Ramos (cell line): ENCODE measurements around the gene PPARA.

Experiments
- in situ Hi-C: fragments of 300-500 bp; cut with MboI; formaldehyde crosslinking; loops from one replicate; pipeline ENCODE4 v1.14.3; 2022; ENCODE audit warnings: low sequenced_read_pairs; ENCODE audit not compliant: unreplicated experiment

Gene PPARA

GRCh38 chr22:46237453-46238124 lies 87.3 kb downstream of the PPARA start:
- in situ Hi-C loops: no loop called here

GRCh38 chr22:46238541-46238940 lies 88.2 kb downstream of the PPARA start:
- in situ Hi-C loops: no loop called here

GRCh38 chr22:46239261-46240048 lies 89.1 kb downstream of the PPARA start:
- in situ Hi-C loops: no loop called here

GRCh38 chr22:46240073-46240472 lies 89.7 kb downstream of the PPARA start:
- in situ Hi-C loops: no loop called here

- in situ Hi-C loops: no loop called here
Observed at GRCh38 chr22:46240506-46240905, 90.2 kb downstream of the PPARA start.

- in situ Hi-C loops: no loop called here
Observed at GRCh38 chr22:46240907-46241306, 90.6 kb downstream of the PPARA start.

- in situ Hi-C loops: no loop called here
Observed at GRCh38 chr22:46241396-46242007, 91.2 kb downstream of the PPARA start.

- in situ Hi-C loops: no loop called here
Observed at GRCh38 chr22:46242076-46242475, 91.8 kb downstream of the PPARA start.

- in situ Hi-C loops: no loop called here
Observed at GRCh38 chr22:46244771-46245170, 94.4 kb downstream of the PPARA start.

- in situ Hi-C loops: no loop called here
Observed at GRCh38 chr22:46245511-46245910, 95.2 kb downstream of the PPARA start.

- in situ Hi-C loops: no loop called here
Observed at GRCh38 chr22:46246178-46246577, 95.9 kb downstream of the PPARA start.

GRCh38 chr22:46247443-46247975 lies 97.2 kb downstream of the PPARA start:
- in situ Hi-C loops: no loop called here

- in situ Hi-C loops: no loop called here
Observed at GRCh38 chr22:46250035-46250782, 99.9 kb downstream of the PPARA start, which contains the start of gene CDPF1. CDPF1 (minus strand) TSS chr22:46250293; CDS start chr22:46248284, 2,009 bp downstream.

GRCh38 chr22:46250783-46251125 lies 100.4 kb downstream of the PPARA start:
- in situ Hi-C loops: no loop called here

GRCh38 chr22:46251266-46251665 lies 100.9 kb downstream of the PPARA start:
- in situ Hi-C loops: no loop called here

GRCh38 chr22:46251816-46252380 lies 101.6 kb downstream of the PPARA start:
- in situ Hi-C loops: no loop called here

GRCh38 chr22:46256358-46256958 lies 106.1 kb downstream of the PPARA start:
- in situ Hi-C loops: no loop called here

- in situ Hi-C loops: no loop called here
Observed at GRCh38 chr22:46259374-46259773, 109.0 kb downstream of the PPARA start.

GRCh38 chr22:46260038-46260437 lies 109.7 kb downstream of the PPARA start:
- in situ Hi-C loops: no loop called here
